ENCODE results near the gene FBRSL1.

The FBRSL1 gene

DNA sequence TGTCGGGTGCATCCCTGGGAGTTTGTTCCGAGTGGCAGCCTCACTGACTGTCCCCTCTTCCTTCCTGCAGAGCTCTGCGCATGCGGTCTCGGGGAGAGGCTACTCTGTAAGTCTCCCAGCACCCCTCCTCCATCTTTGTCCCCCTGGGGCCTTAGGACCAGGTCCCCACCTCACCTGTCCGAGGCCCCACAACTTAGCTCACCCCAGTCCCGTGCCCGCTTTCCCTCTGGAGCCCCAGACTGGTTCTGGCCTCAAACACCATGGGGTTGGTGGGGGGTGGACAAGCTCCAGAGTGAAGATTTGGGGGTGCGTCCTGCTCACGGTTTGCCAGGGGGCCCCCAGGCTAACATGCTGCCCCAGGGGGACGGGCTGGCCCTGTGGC, 37.9 kb downstream of the FBRSL1 start:
- no peak overlapping the region for H3K4me3 ChIP-seq (IDR thresholded peaks at IDR 0.05; ENCODE audit: insufficient read depth, low read depth, low read length)
- H3K27me3 ChIP-seq (ENCODE audit: insufficient read depth, low read depth), result no peaks in the 10 kb centered on the region
- H3K4me1 ChIP-seq (ENCODE audit: low read depth, poor library complexity, severe bottlenecking), result no peaks in the 10 kb centered on the region
- H3K36me3 ChIP-seq (ENCODE audit: insufficient read depth), result no peaks in the 10 kb centered on the region
- no peak overlapping the region for H2AFZ ChIP-seq (ENCODE audit: low read depth)
- H3K79me2 ChIP-seq (ENCODE audit: insufficient read depth, low read depth), result no peaks in the 10 kb centered on the region
- no peak overlapping the region for H3K27ac ChIP-seq
- no peak overlapping the region for H3K4me2 ChIP-seq
- TF ChIP-seq, protein P1, sequence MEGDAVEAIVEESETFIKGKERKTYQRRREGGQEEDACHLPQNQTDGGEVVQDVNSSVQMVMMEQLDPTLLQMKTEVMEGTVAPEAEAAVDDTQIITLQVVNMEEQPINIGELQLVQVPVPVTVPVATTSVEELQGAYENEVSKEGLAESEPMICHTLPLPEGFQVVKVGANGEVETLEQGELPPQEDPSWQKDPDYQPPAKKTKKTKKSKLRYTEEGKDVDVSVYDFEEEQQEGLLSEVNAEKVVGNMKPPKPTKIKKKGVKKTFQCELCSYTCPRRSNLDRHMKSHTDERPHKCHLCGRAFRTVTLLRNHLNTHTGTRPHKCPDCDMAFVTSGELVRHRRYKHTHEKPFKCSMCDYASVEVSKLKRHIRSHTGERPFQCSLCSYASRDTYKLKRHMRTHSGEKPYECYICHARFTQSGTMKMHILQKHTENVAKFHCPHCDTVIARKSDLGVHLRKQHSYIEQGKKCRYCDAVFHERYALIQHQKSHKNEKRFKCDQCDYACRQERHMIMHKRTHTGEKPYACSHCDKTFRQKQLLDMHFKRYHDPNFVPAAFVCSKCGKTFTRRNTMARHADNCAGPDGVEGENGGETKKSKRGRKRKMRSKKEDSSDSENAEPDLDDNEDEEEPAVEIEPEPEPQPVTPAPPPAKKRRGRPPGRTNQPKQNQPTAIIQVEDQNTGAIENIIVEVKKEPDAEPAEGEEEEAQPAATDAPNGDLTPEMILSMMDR (conservative IDR thresholded peaks at IDR 0.05; ENCODE audit: low read depth, low read length), result no peak
- no peaks in the 10 kb centered on the region for H4K20me1 ChIP-seq (ENCODE audit: insufficient read depth)
- H3K9ac ChIP-seq, result no peak overlapping the region

DNA sequence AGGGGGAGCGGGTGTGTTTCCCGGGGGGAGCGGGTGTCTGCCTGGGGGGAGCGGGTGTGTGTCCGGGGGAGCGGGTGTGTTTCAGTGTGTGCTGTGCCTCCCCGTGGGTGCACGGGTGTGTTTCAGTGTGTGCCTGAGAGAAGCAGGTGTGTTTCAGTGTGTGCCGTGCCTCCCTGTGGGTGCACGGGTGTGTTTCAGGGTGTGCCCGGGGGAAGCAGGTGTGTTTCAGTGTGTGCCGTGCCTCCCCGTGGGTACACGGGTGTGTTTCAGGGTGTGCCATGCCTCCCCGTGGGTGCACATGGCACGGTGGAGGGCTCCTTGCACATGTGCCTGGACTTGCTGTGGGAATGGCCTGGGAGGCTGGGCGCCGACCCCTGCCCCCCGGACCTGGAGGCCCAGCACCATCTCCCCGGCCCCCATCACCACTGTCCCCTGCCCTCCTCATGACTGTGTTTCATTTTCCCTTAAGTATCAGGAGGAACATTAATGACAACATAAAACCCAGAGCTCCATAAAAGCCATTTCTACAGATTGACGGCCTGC, 38.7 kb downstream of the FBRSL1 start:
- Histone ChIP-seq H3K4me1 (ENCODE audit: low read depth, poor library complexity, severe bottlenecking) (no peaks in the 10 kb centered on the region), H3K79me2 (ENCODE audit: insufficient read depth, low read depth) (no peaks in the 10 kb centered on the region), H3K27ac (no peak overlapping the region), H4K20me1 (ENCODE audit: insufficient read depth) (no peaks in the 10 kb centered on the region), H3K4me3 (IDR thresholded peaks at IDR 0.05; ENCODE audit: insufficient read depth, low read depth, low read length) (no peak overlapping the region), H3K4me2 (no peak overlapping the region), H3K36me3 (ENCODE audit: insufficient read depth) (no peaks in the 10 kb centered on the region), H3K9ac (no peak overlapping the region), H3K27me3 (ENCODE audit: insufficient read depth, low read depth) (no peaks in the 10 kb centered on the region), H2AFZ (ENCODE audit: low read depth) (no peak overlapping the region)
- TF ChIP-seq, protein P1 (conservative IDR thresholded peaks at IDR 0.05; ENCODE audit: low read depth, low read length), result no peak

- Histone ChIP-seq H2AFZ (ENCODE audit: low read depth) (no peak overlapping the region), H3K36me3 (ENCODE audit: insufficient read depth) (no peaks in the 10 kb centered on the region), H3K9ac (no peak overlapping the region), H3K27me3 (ENCODE audit: insufficient read depth, low read depth) (no peaks in the 10 kb centered on the region), H3K4me1 (ENCODE audit: low read depth, poor library complexity, severe bottlenecking) (no peaks in the 10 kb centered on the region), H4K20me1 (ENCODE audit: insufficient read depth) (no peaks in the 10 kb centered on the region), H3K79me2 (ENCODE audit: insufficient read depth, low read depth) (no peaks in the 10 kb centered on the region), H3K4me3 (IDR thresholded peaks at IDR 0.05; ENCODE audit: insufficient read depth, low read depth, low read length) (no peak overlapping the region), H3K27ac (no peak overlapping the region), H3K4me2 (no peak overlapping the region)
- TF ChIP-seq, protein P1 (conservative IDR thresholded peaks at IDR 0.05; ENCODE audit: low read depth, low read length), result no peak
Observed at GRCh38 chr12:132529156-132529839, 39.3 kb downstream of the FBRSL1 start.

GRCh38 chr12:132529906-132530305, 40.0 kb downstream of the FBRSL1 start:
- Histone ChIP-seq H3K9ac (no peak overlapping the region), H2AFZ (ENCODE audit: low read depth) (no peak overlapping the region), H3K4me3 (IDR thresholded peaks at IDR 0.05; ENCODE audit: insufficient read depth, low read depth, low read length) (no peak overlapping the region), H3K27ac (no peak overlapping the region), H3K36me3 (ENCODE audit: insufficient read depth) (no peaks in the 10 kb centered on the region), H3K79me2 (ENCODE audit: insufficient read depth, low read depth) (no peaks in the 10 kb centered on the region), H3K4me1 (ENCODE audit: low read depth, poor library complexity, severe bottlenecking) (no peaks in the 10 kb centered on the region), H3K27me3 (ENCODE audit: insufficient read depth, low read depth) (no peaks in the 10 kb centered on the region), H3K4me2 (no peak overlapping the region), H4K20me1 (ENCODE audit: insufficient read depth) (no peaks in the 10 kb centered on the region)
- TF ChIP-seq, protein P1 (conservative IDR thresholded peaks at IDR 0.05; ENCODE audit: low read depth, low read length), result no peak

Data from KMS-11 (cell line).